IMR-90 (cell line): ENCODE measurements around the gene GFM1. TPM values are rescaled to one million over a fixed set of nuclear protein-coding genes. Genes with fewer than 3 reads are reported as not detected.

ENCODE experiments used
- ATAC-seq: fragments of 200-7000 bp; cut with Tn5 transposase; 2 replicates; pipeline ENCODE4 v1.9.1; 2020; ENCODE audit warnings: low read depth, mild to moderate bottlenecking, moderate library complexity
- BruUV-seq: library from RNA; stranded (reverse); fragments of 400-500 nt; replicated peaks from 2 replicates; lab custom pipeline; 2021; lab: Mats Ljungman, UMichigan
- CTCF ChIA-PET: fragments of 300-600 bp; formaldehyde crosslinking; extraction: SDS; loops from one replicate; lab custom pipeline; 2021; ENCODE audit warnings: antibody characterized with exemption; lab: Yijun Ruan, JAX
- POLR2A ChIA-PET: fragments of 300-600 bp; sonication (Branson Sonifier 250); formaldehyde crosslinking; loops from one replicate; lab custom pipeline; 2022; ENCODE audit warnings: antibody characterized with exemption; ENCODE audit not compliant: unreplicated experiment; lab: Charles Lee
- DNase-seq: peaks from one replicate; pipeline ENCODE4 v3.0.0; 2013
- H2AFZ ChIP-seq: replicated peaks from 2 replicates; pipeline ENCODE3; 2013; ENCODE audit warnings: low read length, mild to moderate bottlenecking; ENCODE audit not compliant: poor library complexity
- H2AK5ac ChIP-seq: 2 replicates; pipeline ENCODE4 v1.6.1; 2013; ENCODE audit warnings: low read depth, low read length, inconsistent platforms
- H2AK9ac ChIP-seq: replicated peaks from 2 replicates; pipeline ENCODE3; 2013; ENCODE audit warnings: mild to moderate bottlenecking, low read depth, low read length, moderate library complexity; ENCODE audit not compliant: poor library complexity
- H2BK120ac ChIP-seq: 2 replicates; pipeline ENCODE4 v1.6.1; 2013; ENCODE audit warnings: low read depth, low read length, inconsistent platforms
- H2BK15ac ChIP-seq: 3 replicates; pipeline ENCODE4 v1.6.1; 2013; ENCODE audit warnings: low read depth, low read length, inconsistent platforms
- H2BK20ac ChIP-seq: 2 replicates; pipeline ENCODE4 v1.6.1; 2013; ENCODE audit warnings: low read depth, mild to moderate bottlenecking, inconsistent platforms, low read length, moderate library complexity
- H2BK5ac ChIP-seq: 2 replicates; pipeline ENCODE4 v1.6.1; 2013; ENCODE audit warnings: mild to moderate bottlenecking, low read depth, low read length, inconsistent platforms; ENCODE audit not compliant: poor library complexity, severe bottlenecking
- H3K14ac ChIP-seq: replicated peaks from 2 replicates; pipeline ENCODE4 v1.6.1; 2013; ENCODE audit warnings: low read depth, low read length, inconsistent platforms
- H3K18ac ChIP-seq: 2 replicates; pipeline ENCODE4 v1.6.1; 2013; ENCODE audit warnings: low read depth, low read length, control low read depth
- H3K23ac ChIP-seq: 2 replicates; pipeline ENCODE4 v1.6.1; 2013; ENCODE audit warnings: low read depth, low read length, inconsistent platforms
- H3K27ac ChIP-seq: 2 replicates; pipeline ENCODE4 v1.5.1; 2013; ENCODE audit warnings: mild to moderate bottlenecking, control low read depth, low read length; ENCODE audit not compliant: insufficient read depth
- H3K27me3 ChIP-seq: 2 replicates; pipeline ENCODE4 v1.6.1; 2013; ENCODE audit warnings: low read length; ENCODE audit not compliant: control insufficient read depth, insufficient read depth
- H3K36me3 ChIP-seq: 2 replicates; pipeline ENCODE4 v1.6.1; 2013; ENCODE audit warnings: low read length, mixed read lengths; ENCODE audit not compliant: control insufficient read depth, insufficient read depth
- H3K4ac ChIP-seq: 2 replicates; pipeline ENCODE4 v1.6.1; 2013; ENCODE audit warnings: low read depth, low read length, inconsistent platforms
- H3K4me1 ChIP-seq: 2 replicates; pipeline ENCODE4 v1.6.1; 2013; ENCODE audit warnings: low read length, mixed read lengths; ENCODE audit not compliant: control insufficient read depth, insufficient read depth
- H3K4me2 ChIP-seq: 2 replicates; pipeline ENCODE4 v1.6.1; 2013; ENCODE audit warnings: low read depth, mild to moderate bottlenecking, control low read depth, low read length, moderate library complexity
- H3K4me3 ChIP-seq: 2 replicates; pipeline ENCODE4 v1.5.1; 2013; ENCODE audit warnings: low read depth, mild to moderate bottlenecking, control low read depth, low read length, moderate library complexity; ENCODE audit not compliant: insufficient read depth
- H3K56ac ChIP-seq: 2 replicates; pipeline ENCODE4 v1.6.1; 2013; ENCODE audit warnings: low read length, inconsistent platforms; ENCODE audit not compliant: insufficient read depth; ENCODE audit errors: extremely low read depth
- H3K79me1 ChIP-seq, 2 experiments: 2 replicates each; pipeline ENCODE4 v1.6.1; 2013; ENCODE audit warnings: low read length in 2 of 2, inconsistent platforms in 1 of 2, low read depth in 1 of 2
- H3K9ac ChIP-seq: 2 replicates; pipeline ENCODE4 v1.6.1; 2013; ENCODE audit warnings: low read depth, low read length, control low read depth
- H3K9me1 ChIP-seq: 2 replicates; pipeline ENCODE4 v1.6.1; 2013; ENCODE audit warnings: low read length, inconsistent platforms; ENCODE audit not compliant: insufficient read depth
- H3K9me3 ChIP-seq: 2 replicates; pipeline ENCODE4 v1.6.1; 2013; ENCODE audit warnings: low read length; ENCODE audit not compliant: control insufficient read depth, insufficient read depth
- H4K20me1 ChIP-seq: 2 replicates; pipeline ENCODE4 v1.6.1; 2013; ENCODE audit warnings: low read length, inconsistent platforms; ENCODE audit not compliant: insufficient read depth
- H4K5ac ChIP-seq: 2 replicates; pipeline ENCODE4 v1.6.1; 2013; ENCODE audit warnings: mild to moderate bottlenecking, low read depth, low read length, control low read depth
- H4K8ac ChIP-seq, 2 experiments: 2 replicates each; pipeline ENCODE4 v1.6.1; 2013; ENCODE audit warnings: low read depth in 2 of 2, low read length in 2 of 2, control low read depth in 1 of 2, inconsistent platforms in 1 of 2
- H4K91ac ChIP-seq: 2 replicates; pipeline ENCODE4 v1.6.1; 2013; ENCODE audit warnings: low read depth, low read length, inconsistent platforms; ENCODE audit not compliant: insufficient read depth
- BHLHE40 ChIP-seq: fragments of 150-350 bp; IDR thresholded peaks from 2 replicates; pipeline ENCODE4 v1.6.1; 2016; ENCODE audit warnings: mild to moderate bottlenecking, low read depth, low read length
- CEBPB ChIP-seq: IDR thresholded peaks from 2 replicates; pipeline ENCODE4 v1.6.1; 2012; ENCODE audit warnings: low read depth, low read length, improper control_type of control experiment
- CHD1 ChIP-seq: IDR thresholded peaks from 2 replicates; pipeline ENCODE4 v1.6.1; 2012; ENCODE audit warnings: low read depth, low read length, improper control_type of control experiment
- CTCF ChIP-seq: conservative IDR thresholded peaks from 2 replicates; pipeline ENCODE4 v1.5.1; 2012; ENCODE audit warnings: mild to moderate bottlenecking, low read depth, low read length, improper control_type of control experiment
- FOS ChIP-seq: fragments of 150-350 bp; IDR thresholded peaks from 2 replicates; pipeline ENCODE4 v1.6.1; 2016; ENCODE audit warnings: low read depth, low read length
- MAFK ChIP-seq: IDR thresholded peaks from 2 replicates; pipeline ENCODE4 v1.6.1; 2012; ENCODE audit warnings: low read depth, low read length, improper control_type of control experiment
- MAZ ChIP-seq: IDR thresholded peaks from 2 replicates; pipeline ENCODE4 v1.6.1; 2012; ENCODE audit warnings: low read depth, mild to moderate bottlenecking, low read length, improper control_type of control experiment, moderate library complexity, borderline replicate concordance
- NFE2L2 ChIP-seq: fragments of 150-350 bp; IDR thresholded peaks from 2 replicates; pipeline ENCODE4 v1.6.1; 2016; ENCODE audit warnings: low read depth, mild to moderate bottlenecking, low read length
- POLR2A ChIP-seq: IDR thresholded peaks from 2 replicates; pipeline ENCODE4 v1.6.1; 2012; ENCODE audit warnings: mild to moderate bottlenecking, low read depth, low read length
- RAD21 ChIP-seq: IDR thresholded peaks from 2 replicates; pipeline ENCODE4 v1.6.1; 2012; ENCODE audit warnings: low read length, improper control_type of control experiment
- RFX5 ChIP-seq: IDR thresholded peaks from 2 replicates; pipeline ENCODE4 v1.8.0; 2012; ENCODE audit warnings: low read depth, mild to moderate bottlenecking, low read length, moderate library complexity
- SMC3 ChIP-seq: fragments of 150-350 bp; IDR thresholded peaks from 2 replicates; pipeline ENCODE4 v1.6.1; 2016; ENCODE audit warnings: low read depth, mild to moderate bottlenecking, antibody characterized with exemption, low read length, moderate library complexity
- USF2 ChIP-seq: fragments of 150-350 bp; IDR thresholded peaks from 2 replicates; pipeline ENCODE4 v1.6.1; 2017; ENCODE audit warnings: mild to moderate bottlenecking, antibody characterized with exemption, low read length, low read depth
- dilution Hi-C: fragments of 300-500 bp; cut with HindIII; formaldehyde crosslinking; loops from one replicate; pipeline ENCODE4 v1.14.3; 2018; ENCODE audit warnings: low sequenced_read_pairs; ENCODE audit not compliant: unreplicated experiment
- in situ Hi-C: fragments of 300-500 bp; cut with MboI; formaldehyde crosslinking; loops from 3 replicates; pipeline ENCODE4 v1.14.3; 2019; ENCODE audit warnings: low sequenced_read_pairs, inconsistent platforms, mixed read lengths
- intact Hi-C: fragments of 100-400 bp; cut with micrococcal nuclease; formaldehyde crosslinking; loops from 2 replicates; pipeline ENCODE4 v1.10.0; 2022
- polyA plus RNA-seq, 3 experiments: library from polyadenylated mRNA; depleted of rRNA; stranded (reverse); fragments of >200 nt; gene quantifications; 2 replicates each; pipeline ENCODE4 v1.2.3, GENCODE V29; 2012; ENCODE audit warnings: low replicate concordance in 1 of 3
- total RNA-seq: library from RNA; depleted of rRNA; stranded (reverse); fragments of >200 nt; gene quantifications from 2 replicates; pipeline ENCODE4 v1.2.3, GENCODE V29; 2012

Gene GFM1
- total and polyA plus RNA-seq, 2 of the 4 experiments (the other 2 are of a cell fraction) = 12.4 to 36.0 TPM

DNA sequence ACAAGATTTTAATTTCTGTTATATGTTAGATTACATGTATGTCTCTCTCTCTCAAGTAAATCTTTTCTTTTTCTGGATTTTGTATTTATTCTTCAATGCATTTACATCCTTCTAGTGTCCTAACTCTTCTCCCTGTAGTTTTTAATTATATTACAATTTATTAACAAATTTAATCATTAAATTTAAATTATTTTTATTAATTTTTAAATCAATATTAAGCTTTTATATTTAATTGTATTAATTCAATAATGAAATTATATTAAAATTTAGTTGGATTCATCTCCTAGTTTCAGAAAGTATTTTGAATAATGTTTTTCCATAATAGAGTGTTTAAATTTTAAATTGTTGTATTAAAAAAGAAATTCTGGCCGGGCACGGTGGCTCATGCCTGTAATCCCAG lies 43.5 kb upstream of the GFM1 start (continued):
- TF ChIP-seq SMC3 (no peak), RFX5 (no peak), CEBPB (no peak), RAD21 (no peak)

- no peak overlapping the region for H4K8ac ChIP-seq
- H4K91ac ChIP-seq = no peak overlapping the region
- no peaks in the 10 kb centered on the region for H3K9me1 ChIP-seq
- intact Hi-C loops = no loop called here
- dilution Hi-C loops = no loop called here
- H2BK5ac ChIP-seq = no peak overlapping the region
- no peak overlapping the region for H4K5ac ChIP-seq
- H2BK120ac ChIP-seq = no peak overlapping the region
- no peak overlapping the region for H3K14ac ChIP-seq
- no peaks in the 10 kb centered on the region for H3K36me3 ChIP-seq
- no peak overlapping the region for H3K18ac ChIP-seq
- POLR2A ChIA-PET = no interaction called here
- CTCF ChIA-PET = no interaction called here
- H3K27ac ChIP-seq = no peak overlapping the region
- no TSS peak for BruUV-seq
- no peak overlapping the region for H3K4ac ChIP-seq
- no peak overlapping the region for H3K56ac ChIP-seq
- in situ Hi-C loops = no loop called here
- no peak overlapping the region for H3K4me2 ChIP-seq
- TF ChIP-seq RAD21 (no peak), RFX5 (no peak), SMC3 (no peak), MAFK (no peak), USF2 (no peak), CEBPB (no peak), MAZ (no peak), FOS (no peak), BHLHE40 (no peak), CTCF (no peak), CHD1 (no peak), POLR2A (no peak), NFE2L2 (no peak)
- H3K79me1 ChIP-seq = no peaks in the 10 kb centered on the region
- no peak overlapping the region for H2AK5ac ChIP-seq
- no peak overlapping the region for H3K9ac ChIP-seq
- no peaks in the 10 kb centered on the region for H3K9me3 ChIP-seq
- ATAC-seq = no peak
- DNase-seq = no peak
- no peak overlapping the region for H3K4me3 ChIP-seq
- no peaks in the 10 kb centered on the region for H4K20me1 ChIP-seq
- no peak overlapping the region for H2BK15ac ChIP-seq
- H2BK20ac ChIP-seq = no peak overlapping the region
- H2AK9ac ChIP-seq = no peak overlapping the region
- no peak overlapping the region for H3K23ac ChIP-seq
- H3K4me1 ChIP-seq = peaks cover 1% of the 10 kb centered on the region; the same call in 1 of the 2 replicates
- H2AFZ ChIP-seq = no peak overlapping the region
- H3K27me3 ChIP-seq = no peaks in the 10 kb centered on the region
Observed at GRCh38 chr3:158602227-158602626, 42.1 kb upstream of the GFM1 start.
